G401.6 (cell line): ENCODE results near the gene FBXO24.

ENCODE experiments used
- FAIRE-seq: peaks from 2 replicates; lab custom pipeline; 2012; peaks lifted over from hg19 to GRCh38; lab: Jason Lieb, UNC

The FBXO24 gene

GRCh38 chr7:100591596-100591995 is 5.5 kb downstream of the FBXO24 start:
- no peak for FAIRE-seq

- no peak for FAIRE-seq
These were observed 9.1 kb downstream of the FBXO24 start for GRCh38 chr7:100595188-100595587.

GRCh38 chr7:100598425-100598824 is 12.3 kb downstream of the FBXO24 start:
- peak; percentile 6 for FAIRE-seq

- no peak for FAIRE-seq
These were observed 14.0 kb downstream of the FBXO24 start for GRCh38 chr7:100599911-100600729.

- no peak for FAIRE-seq
These were observed 14.6 kb downstream of the FBXO24 start for GRCh38 chr7:100600730-100601038.

- FAIRE-seq, result no peak
These were observed 17.0 kb downstream of the FBXO24 start for GRCh38 chr7:100602889-100603725.

GRCh38 chr7:100603726-100604027 is 17.5 kb downstream of the FBXO24 start:
- no peak for FAIRE-seq

GRCh38 chr7:100604028-100604975 is 18.2 kb downstream of the FBXO24 start:
- FAIRE-seq, result no peak

GRCh38 chr7:100604976-100605911 is 19.1 kb downstream of the FBXO24 start:
- no peak for FAIRE-seq

- no peak for FAIRE-seq
These were observed 20.2 kb downstream of the FBXO24 start for GRCh38 chr7:100606313-100606712.

- no peak for FAIRE-seq
These were observed 21.0 kb downstream of the FBXO24 start for GRCh38 chr7:100607111-100607510.

GRCh38 chr7:100609958-100610357 is 23.8 kb downstream of the FBXO24 start:
- no peak for FAIRE-seq

- peak; percentile 99 for FAIRE-seq
These were observed 26.0 kb downstream of the FBXO24 start, which contains the start of gene MOSPD3 for GRCh38 chr7:100611983-100612729. Gene MOSPD3, plus strand, starts transcription at chr7:100612540. Its CDS starts 252 bp downstream, at chr7:100612792.

- FAIRE-seq, result no peak
These were observed 26.7 kb downstream of the FBXO24 start for GRCh38 chr7:100612730-100613390.

GRCh38 chr7:100613412-100614175 is 27.5 kb downstream of the FBXO24 start:
- no peak for FAIRE-seq

- no peak for FAIRE-seq
These were observed 28.3 kb downstream of the FBXO24 start for GRCh38 chr7:100614308-100614861.

GRCh38 chr7:100620239-100620638 is 34.1 kb downstream of the FBXO24 start:
- no peak for FAIRE-seq

GRCh38 chr7:100620804-100621203 is 34.7 kb downstream of the FBXO24 start:
- FAIRE-seq, result no peak

- no peak for FAIRE-seq
These were observed 35.4 kb downstream of the FBXO24 start for GRCh38 chr7:100621554-100621953.
